DOHH2 (cell line): ENCODE measurements around the gene RARB.

Experiments used
- EZH2phosphoT487 ChIP-seq: fragments of 200-600 bp; sonication (generic); IDR thresholded peaks from 2 replicates; pipeline ENCODE4 v1.6.1; 2017; ENCODE audit warnings: borderline replicate concordance, mild to moderate bottlenecking, antibody characterized with exemption, low read length, moderate library complexity, mixed read lengths
- TF ChIP-seq, protein P1 (sequence below): fragments of 200-600 bp; sonication (generic); IDR thresholded peaks from one replicate; pipeline ENCODE4 v1.5.1; 2014; ENCODE audit warnings: antibody characterized with exemption, mild to moderate bottlenecking, low read depth, low read length; ENCODE audit not compliant: poor library complexity, severe bottlenecking

DNA sequence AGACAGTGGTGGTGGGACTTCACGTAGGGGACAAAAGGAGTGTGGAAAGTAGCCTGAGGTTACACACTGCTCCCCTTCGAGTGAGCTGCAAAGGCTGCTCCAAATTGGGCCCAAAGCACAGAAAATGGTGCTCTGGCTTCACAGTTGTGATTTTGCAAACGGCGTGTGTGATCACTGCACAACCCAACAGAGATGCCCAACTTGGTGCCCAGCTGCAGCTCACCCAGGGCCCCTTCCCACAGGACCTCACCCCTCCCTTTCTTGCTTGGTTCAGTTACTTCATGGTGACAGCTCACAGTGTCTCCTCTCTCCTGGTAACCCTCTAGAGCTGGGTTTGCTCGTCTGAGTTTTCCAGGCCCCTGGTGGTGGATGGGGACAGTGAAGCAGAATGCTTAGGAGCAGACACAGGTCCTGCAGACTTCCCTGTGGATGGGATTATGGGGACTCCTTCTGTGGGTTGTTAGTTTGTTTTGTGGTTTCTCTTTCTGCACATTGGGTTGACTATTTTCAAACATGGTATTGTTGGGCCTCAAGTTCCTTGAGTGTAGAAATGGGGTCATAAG is 138.4 kb downstream of the RARB start:
- TF ChIP-seq, protein P1, sequence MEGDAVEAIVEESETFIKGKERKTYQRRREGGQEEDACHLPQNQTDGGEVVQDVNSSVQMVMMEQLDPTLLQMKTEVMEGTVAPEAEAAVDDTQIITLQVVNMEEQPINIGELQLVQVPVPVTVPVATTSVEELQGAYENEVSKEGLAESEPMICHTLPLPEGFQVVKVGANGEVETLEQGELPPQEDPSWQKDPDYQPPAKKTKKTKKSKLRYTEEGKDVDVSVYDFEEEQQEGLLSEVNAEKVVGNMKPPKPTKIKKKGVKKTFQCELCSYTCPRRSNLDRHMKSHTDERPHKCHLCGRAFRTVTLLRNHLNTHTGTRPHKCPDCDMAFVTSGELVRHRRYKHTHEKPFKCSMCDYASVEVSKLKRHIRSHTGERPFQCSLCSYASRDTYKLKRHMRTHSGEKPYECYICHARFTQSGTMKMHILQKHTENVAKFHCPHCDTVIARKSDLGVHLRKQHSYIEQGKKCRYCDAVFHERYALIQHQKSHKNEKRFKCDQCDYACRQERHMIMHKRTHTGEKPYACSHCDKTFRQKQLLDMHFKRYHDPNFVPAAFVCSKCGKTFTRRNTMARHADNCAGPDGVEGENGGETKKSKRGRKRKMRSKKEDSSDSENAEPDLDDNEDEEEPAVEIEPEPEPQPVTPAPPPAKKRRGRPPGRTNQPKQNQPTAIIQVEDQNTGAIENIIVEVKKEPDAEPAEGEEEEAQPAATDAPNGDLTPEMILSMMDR = no peak
- no peak for TF ChIP-seq EZH2phosphoT487
